ENCODE measurements around the gene MED26. TPM values are rescaled to one million over a fixed set of nuclear protein-coding genes. Genes with fewer than 3 reads are reported as not detected.

MED26 gene
- total RNA-seq, 1 donor from 2014 or later: 11.3 TPM

- Histone ChIP-seq H3K4me3 (peak overlapping the region in 1 of 2 donors; percentile 10), H3K36me3 (no peaks in the 10 kb centered on the region), H3K9me3 (no peaks in the 10 kb centered on the region), H3K27me3 (no peaks in the 10 kb centered on the region), H3K27ac (no peak overlapping the region), H3K4me1 (peaks cover 87% of the 10 kb centered on the region)
- intact Hi-C loops (cut with DNase I): no loop called here
- TF ChIP-seq CTCF (IDR thresholded peaks at IDR 0.05): no peak
- TF ChIP-seq POLR2AphosphoS5 (IDR thresholded peaks at IDR 0.05; ENCODE audit: insufficient read depth in 1 of 2, low read depth in 1 of 2): no peak
- no peak for TF ChIP-seq POLR2A (IDR thresholded peaks at IDR 0.05)
- no peak for DNase-seq (ENCODE audit: extremely low spot score in 2 of 2)
Measured at GRCh38 chr19:16586991-16587832, 40.8 kb downstream of the MED26 start.

- Histone ChIP-seq H3K4me3 (no peak overlapping the region), H3K4me1 (peaks cover 87% of the 10 kb centered on the region), H3K36me3 (no peaks in the 10 kb centered on the region), H3K27ac (no peak overlapping the region), H3K9me3 (no peaks in the 10 kb centered on the region), H3K27me3 (no peaks in the 10 kb centered on the region)
- no peak for TF ChIP-seq POLR2AphosphoS5 (IDR thresholded peaks at IDR 0.05; ENCODE audit: insufficient read depth in 1 of 2, low read depth in 1 of 2)
- no peak for TF ChIP-seq POLR2A (IDR thresholded peaks at IDR 0.05)
- no peak for TF ChIP-seq CTCF (IDR thresholded peaks at IDR 0.05)
- intact Hi-C loops (cut with DNase I): no loop called here
- DNase-seq (ENCODE audit: extremely low spot score in 2 of 2): no peak
Measured at GRCh38 chr19:16586477-16586871, 41.5 kb downstream of the MED26 start.

GRCh38 chr19:16585808-16586476 is 42.1 kb downstream of the MED26 start:
- no peaks in the 10 kb centered on the region for H3K27me3 ChIP-seq
- H3K9me3 ChIP-seq: no peaks in the 10 kb centered on the region
- TF ChIP-seq POLR2AphosphoS5 (IDR thresholded peaks at IDR 0.05; ENCODE audit: insufficient read depth in 1 of 2, low read depth in 1 of 2) (no peak), CTCF (IDR thresholded peaks at IDR 0.05) (no peak), POLR2A (IDR thresholded peaks at IDR 0.05) (no peak)
- H3K4me1 ChIP-seq: peaks cover 90% of the 10 kb centered on the region
- no peak overlapping the region for H3K4me3 ChIP-seq
- DNase-seq (ENCODE audit: extremely low spot score in 2 of 2): no peak
- no peaks in the 10 kb centered on the region for H3K36me3 ChIP-seq
- intact Hi-C loops (cut with DNase I): no loop called here
- peak overlapping the region; percentile 59 for H3K27ac ChIP-seq

GRCh38 chr19:16585094-16585801 is 42.8 kb downstream of the MED26 start:
- Histone ChIP-seq H3K9me3 (no peaks in the 10 kb centered on the region), H3K4me1 (peaks cover 93% of the 10 kb centered on the region), H3K27ac (peak overlapping the region; percentile 59), H3K4me3 (no peak overlapping the region), H3K36me3 (no peaks in the 10 kb centered on the region), H3K27me3 (no peaks in the 10 kb centered on the region)
- TF ChIP-seq CTCF (IDR thresholded peaks at IDR 0.05): no peak
- TF ChIP-seq POLR2AphosphoS5 (IDR thresholded peaks at IDR 0.05; ENCODE audit: insufficient read depth in 1 of 2, low read depth in 1 of 2): no peak
- TF ChIP-seq POLR2A (IDR thresholded peaks at IDR 0.05): no peak
- intact Hi-C loops (cut with DNase I): no loop called here
- DNase-seq (ENCODE audit: extremely low spot score in 2 of 2): no peak

All from vagina (tissue), 2 donors.